ENCODE measurements around the gene EFCC1. TPM values are rescaled to one million over a fixed set of nuclear protein-coding genes. Genes with fewer than 3 reads are reported as not detected.

EFCC1 gene
- total and polyA plus RNA-seq, 2 of the 13 experiments (the other 11 are each of a cell fraction or from before 2014, with no cell fraction given) = not detected

DNA sequence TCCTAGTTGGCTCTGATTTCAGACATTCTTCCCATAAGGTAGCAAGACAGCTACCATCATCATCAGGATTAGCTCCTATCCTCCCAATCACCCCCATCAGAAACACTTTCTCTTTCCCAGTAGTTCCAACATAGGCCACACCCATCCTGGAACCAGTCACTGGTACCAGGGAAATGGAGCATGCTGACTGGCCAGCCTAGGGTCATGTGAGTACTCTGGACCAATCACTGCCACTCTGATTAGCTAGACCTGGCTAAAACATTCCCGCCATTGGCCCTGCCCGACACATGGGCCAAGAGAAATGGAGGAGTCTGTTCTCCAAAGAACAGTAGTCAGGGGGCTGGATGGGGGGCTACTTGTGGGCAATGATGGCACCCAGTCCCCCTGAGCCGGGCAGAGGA lies 12.4 kb downstream of the EFCC1 start:
- Histone ChIP-seq H3K9me3 (ENCODE audit: low read length) (no peaks in the 10 kb centered on the region), H3K9ac (ENCODE audit: insufficient read depth, low read depth, low read length) (no peak overlapping the region), H3K4me2 (ENCODE audit: low read depth, low read length) (no peak overlapping the region), H2AFZ (ENCODE audit: low read length) (no peak overlapping the region), H4K20me1 (ENCODE audit: insufficient read depth, low read length) (no peaks in the 10 kb centered on the region), H3K4me3 (replicated peaks in 1 of 3; ENCODE audit: insufficient read depth in 1 of 3, low read depth in 2 of 3, low read length in 3 of 3) (no peak overlapping the region), H3K79me2 (ENCODE audit: insufficient read depth, low read length) (no peaks in the 10 kb centered on the region), H3K27me3 (ENCODE audit: control insufficient read depth in 1 of 2, insufficient read depth in 2 of 2, low read length in 2 of 2) (peaks cover 6 to 50% of the 10 kb centered on the region in 2 experiments; a peak in 4 of 5 replicates), H3K27ac (ENCODE audit: extremely low read length, insufficient read depth, low read length) (no peak overlapping the region), H3K4me1 (ENCODE audit: insufficient read depth, low read length) (peaks cover 27% of the 10 kb centered on the region), H3K36me3 (replicated peaks in 1 of 2; ENCODE audit: control insufficient read depth in 1 of 2, insufficient read depth in 2 of 2, low read length in 2 of 2) (no peaks in the 10 kb centered on the region)
- ChIA-PET POLR2A (no interaction called here), CTCF (ENCODE audit: low intra/inter-chr PET ratio, low total read pairs) (no interaction called here)
- 72% methylated on average over 3 of the region's 3 CpGs for WGBS (ENCODE audit: low lambda C conversion rate)
- intact Hi-C loops (cut with micrococcal nuclease; ENCODE audit: unreplicated experiment) = no loop called here
- in situ Hi-C loops (cut with HindIII; ENCODE audit: extremely low pct_ligation_motif_present, low pct_unique_long_range_greater_than_20kb) = no loop called here
- no peak for DNase-seq (ENCODE audit: low spot score)
- TF ChIP-seq NFYB (CRISPR knock-in tag; IDR thresholded peaks at IDR 0.05) (peak; percentile 15; the same call in 1 of the 2 replicates), RFX3 (CRISPR knock-in tag; IDR thresholded peaks at IDR 0.05) (no peak)
- ATAC-seq = no peak
- BruUV-seq (replicated peaks) = no TSS peak
- no peak for FAIRE-seq

DNA sequence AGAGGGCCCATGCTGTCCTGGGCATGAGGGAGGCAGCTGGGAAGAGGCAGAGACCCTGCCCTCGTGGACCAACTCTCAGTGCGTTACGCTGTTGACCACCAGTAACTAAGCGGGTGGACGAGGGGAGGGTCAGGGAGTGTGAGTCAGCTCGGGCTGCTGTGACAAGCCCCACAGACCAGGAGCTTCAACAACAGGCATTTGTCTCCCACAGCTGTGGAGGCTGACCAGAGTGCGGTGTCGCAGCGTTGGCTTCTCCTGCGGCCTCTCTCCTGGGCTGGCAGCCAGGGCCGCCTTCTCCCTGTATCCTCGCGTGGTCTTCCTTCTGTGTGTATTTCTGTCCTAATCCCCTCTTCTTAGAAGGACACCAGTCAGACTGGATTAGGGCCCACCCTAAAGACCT lies 13.0 kb downstream of the EFCC1 start:
- in situ Hi-C loops (cut with HindIII; ENCODE audit: extremely low pct_ligation_motif_present, low pct_unique_long_range_greater_than_20kb) (no loop called here), intact Hi-C loops (cut with micrococcal nuclease; ENCODE audit: unreplicated experiment) (no loop called here)
- H3K9me3 ChIP-seq (ENCODE audit: low read length) = no peaks in the 10 kb centered on the region
- peaks cover 6 to 54% of the 10 kb centered on the region in 2 experiments; a peak in 4 of 5 replicates for H3K27me3 ChIP-seq (ENCODE audit: control insufficient read depth in 1 of 2, insufficient read depth in 2 of 2, low read length in 2 of 2)
- peaks cover 32% of the 10 kb centered on the region for H3K4me1 ChIP-seq (ENCODE audit: insufficient read depth, low read length)
- H3K27ac ChIP-seq (ENCODE audit: extremely low read length, insufficient read depth, low read length) = no peak overlapping the region
- TF ChIP-seq ZNF34 (CRISPR knock-in tag; IDR thresholded peaks at IDR 0.05; ENCODE audit: borderline replicate concordance) (no peak), HOXA7 (CRISPR knock-in tag; IDR thresholded peaks at IDR 0.05) (no peak), FOSL2 (CRISPR knock-in tag; IDR thresholded peaks at IDR 0.05) (0 out of 2 replicates have a peak, but pooled peaks have one; percentile 32), ZNF543 (CRISPR knock-in tag; IDR thresholded peaks at IDR 0.05) (no peak), THAP11 (CRISPR knock-in tag; IDR thresholded peaks at IDR 0.05) (no peak), FLYWCH1 (CRISPR knock-in tag; IDR thresholded peaks at IDR 0.05) (no peak)
- TF ChIP-seq, protein P1, sequence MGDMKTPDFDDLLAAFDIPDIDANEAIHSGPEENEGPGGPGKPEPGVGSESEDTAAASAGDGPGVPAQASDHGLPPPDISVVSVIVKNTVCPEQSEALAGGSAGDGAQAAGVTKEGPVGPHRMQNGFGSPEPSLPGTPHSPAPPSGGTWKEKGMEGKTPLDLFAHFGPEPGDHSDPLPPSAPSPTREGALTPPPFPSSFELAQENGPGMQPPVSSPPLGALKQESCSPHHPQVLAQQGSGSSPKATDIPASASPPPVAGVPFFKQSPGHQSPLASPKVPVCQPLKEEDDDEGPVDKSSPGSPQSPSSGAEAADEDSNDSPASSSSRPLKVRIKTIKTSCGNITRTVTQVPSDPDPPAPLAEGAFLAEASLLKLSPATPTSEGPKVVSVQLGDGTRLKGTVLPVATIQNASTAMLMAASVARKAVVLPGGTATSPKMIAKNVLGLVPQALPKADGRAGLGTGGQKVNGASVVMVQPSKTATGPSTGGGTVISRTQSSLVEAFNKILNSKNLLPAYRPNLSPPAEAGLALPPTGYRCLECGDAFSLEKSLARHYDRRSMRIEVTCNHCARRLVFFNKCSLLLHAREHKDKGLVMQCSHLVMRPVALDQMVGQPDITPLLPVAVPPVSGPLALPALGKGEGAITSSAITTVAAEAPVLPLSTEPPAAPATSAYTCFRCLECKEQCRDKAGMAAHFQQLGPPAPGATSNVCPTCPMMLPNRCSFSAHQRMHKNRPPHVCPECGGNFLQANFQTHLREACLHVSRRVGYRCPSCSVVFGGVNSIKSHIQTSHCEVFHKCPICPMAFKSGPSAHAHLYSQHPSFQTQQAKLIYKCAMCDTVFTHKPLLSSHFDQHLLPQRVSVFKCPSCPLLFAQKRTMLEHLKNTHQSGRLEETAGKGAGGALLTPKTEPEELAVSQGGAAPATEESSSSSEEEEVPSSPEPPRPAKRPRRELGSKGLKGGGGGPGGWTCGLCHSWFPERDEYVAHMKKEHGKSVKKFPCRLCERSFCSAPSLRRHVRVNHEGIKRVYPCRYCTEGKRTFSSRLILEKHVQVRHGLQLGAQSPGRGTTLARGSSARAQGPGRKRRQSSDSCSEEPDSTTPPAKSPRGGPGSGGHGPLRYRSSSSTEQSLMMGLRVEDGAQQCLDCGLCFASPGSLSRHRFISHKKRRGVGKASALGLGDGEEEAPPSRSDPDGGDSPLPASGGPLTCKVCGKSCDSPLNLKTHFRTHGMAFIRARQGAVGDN (CRISPR knock-in tag; IDR thresholded peaks at IDR 0.05) = peak; percentile 36; the same call in 1 of the 2 replicates
- ChIA-PET CTCF (ENCODE audit: low intra/inter-chr PET ratio, low total read pairs) (no interaction called here), POLR2A (no interaction called here)
- no peaks in the 10 kb centered on the region for H3K36me3 ChIP-seq (replicated peaks in 1 of 2; ENCODE audit: control insufficient read depth in 1 of 2, insufficient read depth in 2 of 2, low read length in 2 of 2)
- no peak overlapping the region for H3K9ac ChIP-seq (ENCODE audit: insufficient read depth, low read depth, low read length)
- H3K4me3 ChIP-seq (replicated peaks in 1 of 3; ENCODE audit: insufficient read depth in 1 of 3, low read depth in 2 of 3, low read length in 3 of 3) = no peak overlapping the region; a peak in 1 of 6 replicates
- H4K20me1 ChIP-seq (ENCODE audit: insufficient read depth, low read length) = no peaks in the 10 kb centered on the region
- no TSS peak for BruUV-seq (replicated peaks)
- FAIRE-seq (no peak), DNase-seq (ENCODE audit: low spot score) (no peak), ATAC-seq (peak; percentile 56)
- no peaks in the 10 kb centered on the region for H3K79me2 ChIP-seq (ENCODE audit: insufficient read depth, low read length)
- no peak overlapping the region for H3K4me2 ChIP-seq (ENCODE audit: low read depth, low read length)
- 34% methylated on average over 7 of the region's 13 CpGs for WGBS (ENCODE audit: low lambda C conversion rate)
- H2AFZ ChIP-seq (ENCODE audit: low read length) = no peak overlapping the region

Measured in HepG2 (cell line).